Neural cell (in vitro differentiated cells): Measurements from ENCODE around the gene CLHC1.
A peak's percentile ranks its signal among the peaks of the same experiment; 100 is the strongest.

Source experiments
- EP300 ChIP-seq: fragments of 450-650 bp; conservative IDR thresholded peaks from 2 replicates; pipeline ENCODE4 v1.6.1; 2014; ENCODE audit warnings: antibody characterized with exemption, mild to moderate bottlenecking, moderate library complexity; ENCODE audit not compliant: poor library complexity, severe bottlenecking
- EZH2 ChIP-seq: fragments of 200-600, 300-800 bp; shearing (Covaris generic), sonication (generic); IDR thresholded peaks from 2 replicates; pipeline ENCODE4 v1.6.1; 2014; ENCODE audit warnings: antibody characterized with exemption, low read length, borderline replicate concordance, mild to moderate bottlenecking; ENCODE audit not compliant: insufficient read depth, poor library complexity, severe bottlenecking
- POLR2AphosphoS5 ChIP-seq: IDR thresholded peaks from 2 replicates; pipeline ENCODE4 v1.6.1; 2012
- RAD21 ChIP-seq: fragments of 450-650 bp; conservative IDR thresholded peaks from 2 replicates; pipeline ENCODE4 v1.6.1; 2014; ENCODE audit warnings: antibody characterized with exemption, mild to moderate bottlenecking, moderate library complexity
- SMC3 ChIP-seq: fragments of 450-650 bp; conservative IDR thresholded peaks from 2 replicates; pipeline ENCODE4 v1.6.1; 2014; ENCODE audit warnings: antibody characterized with exemption, mild to moderate bottlenecking, moderate library complexity; ENCODE audit not compliant: poor library complexity
- TAF1 ChIP-seq: IDR thresholded peaks from 2 replicates; pipeline ENCODE4 v1.6.1; 2012; ENCODE audit warnings: low read depth
- TF ChIP-seq, protein P1 (sequence below): fragments of 450-650 bp; IDR thresholded peaks from 2 replicates; pipeline ENCODE4 v1.5.1; 2014; ENCODE audit warnings: antibody characterized with exemption, mild to moderate bottlenecking, moderate library complexity; ENCODE audit not compliant: poor library complexity, severe bottlenecking
- TF ChIP-seq, protein P2 (sequence below): IDR thresholded peaks from 2 replicates; pipeline ENCODE4 v1.6.1; 2012; ENCODE audit warnings: borderline replicate concordance

DNA sequence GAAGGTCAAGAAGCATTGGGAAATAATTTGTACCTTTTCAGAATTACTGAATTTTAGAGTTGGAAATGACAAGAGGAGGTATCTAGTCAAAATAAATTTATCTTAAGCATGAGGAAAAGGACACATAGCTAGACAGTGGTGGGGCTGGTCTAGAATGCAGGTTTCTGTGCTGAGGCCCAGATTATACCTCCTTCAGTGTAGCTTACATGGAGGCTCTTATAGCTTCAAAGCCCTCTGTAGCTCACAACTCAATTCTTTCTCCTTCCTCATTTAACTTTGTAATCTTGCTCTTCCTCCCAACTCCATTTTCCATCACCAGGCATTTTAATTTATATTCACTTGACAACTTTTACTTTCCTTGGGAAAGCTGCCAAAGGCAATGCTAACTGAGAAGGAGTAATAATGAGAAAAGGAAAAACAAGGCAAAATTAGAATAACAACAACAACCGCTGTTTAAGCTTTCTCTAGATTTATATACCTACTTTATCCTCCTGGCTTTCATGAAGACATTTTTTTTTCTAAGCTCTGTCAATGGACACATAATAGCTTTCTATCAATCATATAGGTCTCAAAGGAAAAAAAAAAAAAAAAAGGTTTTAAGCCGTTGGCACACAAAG lies 58.5 kb downstream of the CLHC1 start:
- TF ChIP-seq EP300 (peak; percentile 42), TAF1 (no peak), EZH2 (no peak), SMC3 (no peak), RAD21 (no peak), POLR2AphosphoS5 (no peak)
- TF ChIP-seq, protein P1, sequence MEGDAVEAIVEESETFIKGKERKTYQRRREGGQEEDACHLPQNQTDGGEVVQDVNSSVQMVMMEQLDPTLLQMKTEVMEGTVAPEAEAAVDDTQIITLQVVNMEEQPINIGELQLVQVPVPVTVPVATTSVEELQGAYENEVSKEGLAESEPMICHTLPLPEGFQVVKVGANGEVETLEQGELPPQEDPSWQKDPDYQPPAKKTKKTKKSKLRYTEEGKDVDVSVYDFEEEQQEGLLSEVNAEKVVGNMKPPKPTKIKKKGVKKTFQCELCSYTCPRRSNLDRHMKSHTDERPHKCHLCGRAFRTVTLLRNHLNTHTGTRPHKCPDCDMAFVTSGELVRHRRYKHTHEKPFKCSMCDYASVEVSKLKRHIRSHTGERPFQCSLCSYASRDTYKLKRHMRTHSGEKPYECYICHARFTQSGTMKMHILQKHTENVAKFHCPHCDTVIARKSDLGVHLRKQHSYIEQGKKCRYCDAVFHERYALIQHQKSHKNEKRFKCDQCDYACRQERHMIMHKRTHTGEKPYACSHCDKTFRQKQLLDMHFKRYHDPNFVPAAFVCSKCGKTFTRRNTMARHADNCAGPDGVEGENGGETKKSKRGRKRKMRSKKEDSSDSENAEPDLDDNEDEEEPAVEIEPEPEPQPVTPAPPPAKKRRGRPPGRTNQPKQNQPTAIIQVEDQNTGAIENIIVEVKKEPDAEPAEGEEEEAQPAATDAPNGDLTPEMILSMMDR, result no peak
- TF ChIP-seq, protein P2, sequence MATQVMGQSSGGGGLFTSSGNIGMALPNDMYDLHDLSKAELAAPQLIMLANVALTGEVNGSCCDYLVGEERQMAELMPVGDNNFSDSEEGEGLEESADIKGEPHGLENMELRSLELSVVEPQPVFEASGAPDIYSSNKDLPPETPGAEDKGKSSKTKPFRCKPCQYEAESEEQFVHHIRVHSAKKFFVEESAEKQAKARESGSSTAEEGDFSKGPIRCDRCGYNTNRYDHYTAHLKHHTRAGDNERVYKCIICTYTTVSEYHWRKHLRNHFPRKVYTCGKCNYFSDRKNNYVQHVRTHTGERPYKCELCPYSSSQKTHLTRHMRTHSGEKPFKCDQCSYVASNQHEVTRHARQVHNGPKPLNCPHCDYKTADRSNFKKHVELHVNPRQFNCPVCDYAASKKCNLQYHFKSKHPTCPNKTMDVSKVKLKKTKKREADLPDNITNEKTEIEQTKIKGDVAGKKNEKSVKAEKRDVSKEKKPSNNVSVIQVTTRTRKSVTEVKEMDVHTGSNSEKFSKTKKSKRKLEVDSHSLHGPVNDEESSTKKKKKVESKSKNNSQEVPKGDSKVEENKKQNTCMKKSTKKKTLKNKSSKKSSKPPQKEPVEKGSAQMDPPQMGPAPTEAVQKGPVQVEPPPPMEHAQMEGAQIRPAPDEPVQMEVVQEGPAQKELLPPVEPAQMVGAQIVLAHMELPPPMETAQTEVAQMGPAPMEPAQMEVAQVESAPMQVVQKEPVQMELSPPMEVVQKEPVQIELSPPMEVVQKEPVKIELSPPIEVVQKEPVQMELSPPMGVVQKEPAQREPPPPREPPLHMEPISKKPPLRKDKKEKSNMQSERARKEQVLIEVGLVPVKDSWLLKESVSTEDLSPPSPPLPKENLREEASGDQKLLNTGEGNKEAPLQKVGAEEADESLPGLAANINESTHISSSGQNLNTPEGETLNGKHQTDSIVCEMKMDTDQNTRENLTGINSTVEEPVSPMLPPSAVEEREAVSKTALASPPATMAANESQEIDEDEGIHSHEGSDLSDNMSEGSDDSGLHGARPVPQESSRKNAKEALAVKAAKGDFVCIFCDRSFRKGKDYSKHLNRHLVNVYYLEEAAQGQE, result no peak
